Fibroblast of pulmonary artery (primary cell): Measurements from ENCODE around the gene CELF3.

ENCODE experiments used
- DNase-seq: peaks from one replicate; pipeline ENCODE4 v3.0.0-alpha.2; 2010; ENCODE audit warnings: low read depth
- H3K4me3 ChIP-seq: replicated peaks from 2 replicates; pipeline ENCODE4 v1.5.1; 2011; ENCODE audit warnings: low read depth, mild to moderate bottlenecking, control low read depth, low read length, moderate library complexity
- CTCF ChIP-seq: IDR thresholded peaks from 2 replicates; pipeline ENCODE4 v1.5.1; 2011; ENCODE audit warnings: mild to moderate bottlenecking, control low read depth, low read length, inconsistent platforms; ENCODE audit errors: missing control alignments

CELF3 gene

GRCh38 chr1:151703813-151704212 lies 12.8 kb downstream of the CELF3 start:
- no peak for TF ChIP-seq CTCF
- no peak overlapping the region for H3K4me3 ChIP-seq
- DNase-seq: no peak

GRCh38 chr1:151702936-151703335 lies 13.7 kb downstream of the CELF3 start:
- no peak overlapping the region for H3K4me3 ChIP-seq
- DNase-seq: no peak
- no peak for TF ChIP-seq CTCF

GRCh38 chr1:151701515-151701914 lies 15.1 kb downstream of the CELF3 start:
- H3K4me3 ChIP-seq: no peak overlapping the region
- no peak for DNase-seq
- no peak for TF ChIP-seq CTCF

- no peak overlapping the region for H3K4me3 ChIP-seq
- peak; percentile 62 for DNase-seq
These were observed 23.4 kb downstream of the CELF3 start for GRCh38 chr1:151693057-151693651.

GRCh38 chr1:151692226-151692625 lies 24.4 kb downstream of the CELF3 start:
- peak; percentile 21 for DNase-seq
- TF ChIP-seq CTCF: no peak
- no peak overlapping the region for H3K4me3 ChIP-seq

More at GRCh38 chr1:151693057-151693651, 23.4 kb downstream of the CELF3 start:
- peak; percentile 85 for TF ChIP-seq CTCF

GRCh38 chr1:151689494-151689893 lies 27.1 kb downstream of the CELF3 start:
- TF ChIP-seq CTCF: no peak
- no peak overlapping the region for H3K4me3 ChIP-seq
- DNase-seq: no peak

GRCh38 chr1:151686561-151686960 lies 30.0 kb downstream of the CELF3 start:
- no peak overlapping the region for H3K4me3 ChIP-seq
- no peak for DNase-seq
- no peak for TF ChIP-seq CTCF
